Measurements from ENCODE around the gene EBF3. TPM values are rescaled to one million over a fixed set of nuclear protein-coding genes. Genes with fewer than 3 reads are reported as not detected.

The EBF3 gene
- total RNA-seq, 1 donor from 2014 or later: 0.26 TPM

- no peak for FAIRE-seq
Observed at GRCh38 chr10:129878835-129879234, 85.2 kb downstream of the EBF3 start.

GRCh38 chr10:129877773-129878371 lies 86.2 kb downstream of the EBF3 start:
- H3K4me3 ChIP-seq (ENCODE audit: low read depth, low read length): no peak overlapping the region
- FAIRE-seq (no peak), DNase-seq (ENCODE audit: low read depth) (no peak)
- no peaks in the 10 kb centered on the region for H3K27me3 ChIP-seq (ENCODE audit: control insufficient read depth, insufficient read depth, low read length)
- no peaks in the 10 kb centered on the region for H3K36me3 ChIP-seq (ENCODE audit: control insufficient read depth, insufficient read depth, low read length)
- TF ChIP-seq CTCF (IDR thresholded peaks at IDR 0.05; ENCODE audit: insufficient read depth, low read length, severe bottlenecking): no peak

More at GRCh38 chr10:129878835-129879234, 85.2 kb downstream of the EBF3 start:
- no peaks in the 10 kb centered on the region for H3K36me3 ChIP-seq (ENCODE audit: control insufficient read depth, insufficient read depth, low read length)
- no peak overlapping the region for H3K4me3 ChIP-seq (ENCODE audit: low read depth, low read length)
- H3K27me3 ChIP-seq (ENCODE audit: control insufficient read depth, insufficient read depth, low read length): no peaks in the 10 kb centered on the region
- no peak for TF ChIP-seq CTCF (IDR thresholded peaks at IDR 0.05; ENCODE audit: insufficient read depth, low read length, severe bottlenecking)
- DNase-seq (ENCODE audit: low read depth): no peak

GRCh38 chr10:129876838-129877237 lies 87.2 kb downstream of the EBF3 start:
- FAIRE-seq: no peak
- no peak for DNase-seq (ENCODE audit: low read depth)
- Histone ChIP-seq H3K36me3 (ENCODE audit: control insufficient read depth, insufficient read depth, low read length) (no peaks in the 10 kb centered on the region), H3K4me3 (ENCODE audit: low read depth, low read length) (no peak overlapping the region), H3K27me3 (ENCODE audit: control insufficient read depth, insufficient read depth, low read length) (no peaks in the 10 kb centered on the region)
- no peak for TF ChIP-seq CTCF (IDR thresholded peaks at IDR 0.05; ENCODE audit: insufficient read depth, low read length, severe bottlenecking)

GRCh38 chr10:129875993-129876726 lies 87.9 kb downstream of the EBF3 start:
- Histone ChIP-seq H3K36me3 (ENCODE audit: control insufficient read depth, insufficient read depth, low read length) (no peaks in the 10 kb centered on the region), H3K27me3 (ENCODE audit: control insufficient read depth, insufficient read depth, low read length) (no peaks in the 10 kb centered on the region), H3K4me3 (ENCODE audit: low read depth, low read length) (no peak overlapping the region)
- no peak for FAIRE-seq
- TF ChIP-seq CTCF (IDR thresholded peaks at IDR 0.05; ENCODE audit: insufficient read depth, low read length, severe bottlenecking): no peak
- no peak for DNase-seq (ENCODE audit: low read depth)

GRCh38 chr10:129873351-129873750 lies 90.7 kb downstream of the EBF3 start:
- Histone ChIP-seq H3K27me3 (ENCODE audit: control insufficient read depth, insufficient read depth, low read length) (no peaks in the 10 kb centered on the region), H3K4me3 (ENCODE audit: low read depth, low read length) (no peak overlapping the region), H3K36me3 (ENCODE audit: control insufficient read depth, insufficient read depth, low read length) (no peaks in the 10 kb centered on the region)
- TF ChIP-seq CTCF (IDR thresholded peaks at IDR 0.05; ENCODE audit: insufficient read depth, low read length, severe bottlenecking): no peak
- no peak for DNase-seq (ENCODE audit: low read depth)
- no peak for FAIRE-seq

All from bronchial epithelial cell (primary cell).